Activated T-cell treated with anti-CD3 and anti-CD28 coated beads, Interleukin-2, amount 50 U/mL, for 24 hours (primary cell): ENCODE measurements around the gene ICAM4.
"Not testable (repeated sequence)": the region's sequence is repeated elsewhere in the genome, so short reads cannot be mapped to it uniquely, and the experiment has no call there.

ENCODE experiments used
- DNase-seq: peaks from one replicate; pipeline ENCODE4 v3.0.0-alpha.2; 2020
- H3K27ac Mint-ChIP-seq: 2 replicates; pipeline ENCODE4 v1.8.0; 2020; ENCODE audit warnings: mild to moderate bottlenecking, mixed read lengths
- H3K27me3 Mint-ChIP-seq: 2 replicates; pipeline ENCODE4 v1.8.0; 2020; ENCODE audit warnings: mixed read lengths
- H3K36me3 Mint-ChIP-seq: 2 replicates; pipeline ENCODE4 v1.8.0; 2020; ENCODE audit warnings: low read depth, mixed read lengths
- H3K4me1 Mint-ChIP-seq: 2 replicates; pipeline ENCODE4 v1.8.0; 2020; ENCODE audit warnings: low read depth, mixed read lengths
- H3K4me3 Mint-ChIP-seq: 2 replicates; pipeline ENCODE4 v1.8.0; 2020; ENCODE audit warnings: mild to moderate bottlenecking, moderate library complexity, mixed read lengths
- H3K9me3 Mint-ChIP-seq: 2 replicates; pipeline ENCODE4 v1.8.0; 2020; ENCODE audit warnings: mixed read lengths

Gene ICAM4

GRCh38 chr19:10332158-10332964 lies 45.6 kb downstream of the ICAM4 start:
- no peak for DNase-seq
- Mint-ChIP-seq H3K27ac (peak overlapping the region; percentile 99), H3K27me3 (no peaks in the 10 kb centered on the region), H3K9me3 (no peaks in the 10 kb centered on the region), H3K4me3 (peak overlapping the region; percentile 99), H3K36me3 (peaks cover 88% of the 10 kb centered on the region), H3K4me1 (peaks cover 36% of the 10 kb centered on the region)

- peak within 1 kb of the TSS; percentile 99 for H3K4me3 Mint-ChIP-seq
- peak; percentile 98 for DNase-seq
- H3K9me3 Mint-ChIP-seq, result no peaks in the 10 kb centered on the region
- peaks cover 37% of the 10 kb centered on the region for H3K4me1 Mint-ChIP-seq
- H3K27ac Mint-ChIP-seq, result peak within 1 kb of the TSS; percentile 99
- H3K27me3 Mint-ChIP-seq, result no peaks in the 10 kb centered on the region
- peaks cover 80% of the 10 kb centered on the region for H3K36me3 Mint-ChIP-seq
Measured at GRCh38 chr19:10332965-10333757, 46.4 kb downstream of the ICAM4 start, which contains the start of gene RAVER1. Gene RAVER1, minus strand, starts transcription at chr19:10333529. Its CDS starts 22 bp downstream, at chr19:10333507.

GRCh38 chr19:10333758-10334587 lies 47.2 kb downstream of the ICAM4 start:
- no peaks in the 10 kb centered on the region for H3K27me3 Mint-ChIP-seq
- H3K27ac Mint-ChIP-seq, result peak overlapping the region; percentile 99
- DNase-seq, result no peak
- H3K9me3 Mint-ChIP-seq, result no peaks in the 10 kb centered on the region
- peaks cover 80% of the 10 kb centered on the region for H3K36me3 Mint-ChIP-seq
- peaks cover 45% of the 10 kb centered on the region for H3K4me1 Mint-ChIP-seq
- peak overlapping the region; percentile 99 for H3K4me3 Mint-ChIP-seq

GRCh38 chr19:10334588-10335351 lies 48.0 kb downstream of the ICAM4 start:
- DNase-seq, result peak; percentile 66
- peak overlapping the region; percentile 99 for H3K4me3 Mint-ChIP-seq
- H3K27me3 Mint-ChIP-seq, result no peaks in the 10 kb centered on the region
- H3K9me3 Mint-ChIP-seq, result no peaks in the 10 kb centered on the region
- peaks cover 53% of the 10 kb centered on the region for H3K4me1 Mint-ChIP-seq
- peak overlapping the region; percentile 55 for H3K27ac Mint-ChIP-seq
- peaks cover 77% of the 10 kb centered on the region for H3K36me3 Mint-ChIP-seq

- peaks cover 52% of the 10 kb centered on the region for H3K4me1 Mint-ChIP-seq
- peak overlapping the region; percentile 47 for H3K27ac Mint-ChIP-seq
- H3K9me3 Mint-ChIP-seq, result no peaks in the 10 kb centered on the region
- no peak overlapping the region for H3K4me3 Mint-ChIP-seq
- no peaks in the 10 kb centered on the region for H3K27me3 Mint-ChIP-seq
- H3K36me3 Mint-ChIP-seq, result peaks cover 70% of the 10 kb centered on the region
- no peak for DNase-seq
Measured at GRCh38 chr19:10335352-10335985, 48.7 kb downstream of the ICAM4 start.

- not testable (repeated sequence) for H3K4me3 Mint-ChIP-seq, H3K27me3 Mint-ChIP-seq, DNase-seq, H3K9me3 Mint-ChIP-seq
- Mint-ChIP-seq H3K27ac (peak overlapping the region; percentile 55), H3K36me3 (peaks cover 62% of the 10 kb centered on the region), H3K4me1 (peaks cover 55% of the 10 kb centered on the region)
Measured at GRCh38 chr19:10336725-10337124, 50.0 kb downstream of the ICAM4 start.
